H1 (cell line): ENCODE data around the gene TMEM45A. TPM values are rescaled to one million over a fixed set of nuclear protein-coding genes. Genes with fewer than 3 reads are reported as not detected.

Experiments used
- CTCF ChIA-PET: fragments of 300-600 bp; sonication (Branson Sonifier 250); formaldehyde crosslinking; loops from one replicate; lab custom pipeline; 2021; ENCODE audit not compliant: partially characterized antibody; lab: Charles Lee
- POLR2A ChIA-PET: fragments of 300-600 bp; sonication (Branson Sonifier 250); formaldehyde crosslinking; loops from one replicate; lab custom pipeline; 2021; ENCODE audit warnings: inconsistent platforms; ENCODE audit not compliant: partially characterized antibody; lab: Charles Lee
- DNase-seq, 2 experiments: peaks; one replicate each; pipeline versions ENCODE4 v3.0.0 to v3.0.0-alpha.2; 2010 to 2022; ENCODE audit warnings: low spot score in 2 of 2, low read depth in 1 of 2, mixed read lengths in 1 of 2
- FAIRE-seq: peaks from 2 replicates; lab custom pipeline; 2011; peaks lifted over from hg19 to GRCh38; lab: Jason Lieb, UNC
- H2AFZ ChIP-seq: 2 replicates; pipeline ENCODE4 v1.8.1; 2012; ENCODE audit warnings: low read length, inconsistent platforms
- H2AK5ac ChIP-seq: 2 replicates; pipeline ENCODE4 v1.6.1; 2013; ENCODE audit warnings: low read depth, low read length
- H2BK120ac ChIP-seq: replicated peaks from 2 replicates; pipeline ENCODE3; 2013; ENCODE audit warnings: low read depth, low read length, inconsistent platforms
- H2BK12ac ChIP-seq: 2 replicates; pipeline ENCODE4 v1.6.1; 2013; ENCODE audit warnings: low read depth, low read length
- H2BK15ac ChIP-seq: 2 replicates; pipeline ENCODE4 v1.6.1; 2013; ENCODE audit warnings: low read length
- H2BK20ac ChIP-seq: 2 replicates; pipeline ENCODE4 v1.6.1; 2013; ENCODE audit warnings: low read length
- H2BK5ac ChIP-seq: 2 replicates; pipeline ENCODE4 v1.6.1; 2013; ENCODE audit warnings: low read depth, low read length
- H3K14ac ChIP-seq: 2 replicates; pipeline ENCODE4 v1.6.1; 2013; ENCODE audit warnings: inconsistent platforms; ENCODE audit not compliant: insufficient read length
- H3K18ac ChIP-seq: 2 replicates; pipeline ENCODE4 v1.6.1; 2013; ENCODE audit warnings: low read length; ENCODE audit errors: extremely low read depth
- H3K23ac ChIP-seq: 2 replicates; pipeline ENCODE4 v1.6.1; 2013; ENCODE audit warnings: inconsistent platforms; ENCODE audit not compliant: insufficient read length
- H3K23me2 ChIP-seq: 2 replicates; pipeline ENCODE4 v1.6.1; 2013; ENCODE audit warnings: low read depth, low read length
- H3K27ac ChIP-seq: 2 replicates; pipeline ENCODE4 v1.6.1; 2011; ENCODE audit warnings: low read depth, low read length, inconsistent platforms
- H3K27me3 ChIP-seq, 4 experiments: replicated peaks in 1 of 4; 1 replicate in 1 of 4; 2 replicates in 3 of 4; pipeline versions ENCODE4 v1.6.1 to v1.8.1; 2011 to 2013; ENCODE audit warnings: low read length in 3 of 4, mild to moderate bottlenecking in 3 of 4, inconsistent platforms in 2 of 4, mixed read lengths in 2 of 4, moderate library complexity in 1 of 4; ENCODE audit not compliant: control insufficient read depth in 3 of 4, insufficient read depth in 3 of 4; ENCODE audit errors: extremely low read depth in 1 of 4
- H3K36me3 ChIP-seq, 4 experiments: 2 replicates each; pipeline versions ENCODE4 v1.6.1 to v1.8.1; 2011 to 2013; ENCODE audit warnings: mild to moderate bottlenecking in 4 of 4, low read length in 3 of 4, moderate library complexity in 2 of 4, control low read depth in 1 of 4, inconsistent platforms in 1 of 4; ENCODE audit not compliant: insufficient read depth in 4 of 4, control insufficient read depth in 2 of 4
- H3K4ac ChIP-seq: replicated peaks from 2 replicates; pipeline ENCODE3; 2013; ENCODE audit warnings: low read length, low read depth, mixed read lengths, inconsistent platforms; ENCODE audit not compliant: insufficient read length
- H3K4me1 ChIP-seq, 4 experiments: replicated peaks in 1 of 4; 1 replicate in 1 of 4; 2 replicates in 3 of 4; pipeline versions ENCODE4 v1.6.1 to v1.8.1; 2011 to 2013; ENCODE audit warnings: low read length in 3 of 4, inconsistent platforms in 2 of 4, mixed read lengths in 1 of 4; ENCODE audit not compliant: insufficient read depth in 4 of 4, control insufficient read depth in 3 of 4
- H3K4me2 ChIP-seq, 2 experiments: 2 replicates each; pipeline versions ENCODE4 v1.6.1 to v1.8.1; 2011 to 2013; ENCODE audit warnings: low read depth in 2 of 2, low read length in 2 of 2, control low read depth in 1 of 2, inconsistent platforms in 1 of 2, mild to moderate bottlenecking in 1 of 2; ENCODE audit not compliant: insufficient read depth in 1 of 2
- H3K4me3 ChIP-seq, 4 experiments: fragments of 200-600, 300-600 bp in 1 of 4; sonication (generic), shearing (Covaris generic), sonication (Bioruptor Twin) in 1 of 4; 2 replicates each; pipeline versions ENCODE4 v1.5.1 to v1.8.1; 2011 to 2016; ENCODE audit warnings: low read length in 4 of 4, low read depth in 3 of 4, control low read depth in 2 of 4, inconsistent platforms in 2 of 4, mild to moderate bottlenecking in 2 of 4, mixed read lengths in 1 of 4, moderate library complexity in 1 of 4; ENCODE audit not compliant: insufficient read depth in 2 of 4; ENCODE audit errors: extremely low read depth in 1 of 4
- H3K56ac ChIP-seq: replicated peaks from 2 replicates; pipeline ENCODE3; 2013; ENCODE audit warnings: low read depth, mild to moderate bottlenecking, mixed read lengths, low read length, inconsistent platforms; ENCODE audit not compliant: insufficient read length
- H3K79me1 ChIP-seq: 2 replicates; pipeline ENCODE4 v1.6.1; 2013; ENCODE audit warnings: low read depth, low read length, control low read depth
- H3K79me2 ChIP-seq, 2 experiments: 2 replicates each; pipeline versions ENCODE4 v1.6.1 to v1.8.1; 2012 to 2013; ENCODE audit warnings: low read length in 2 of 2, mild to moderate bottlenecking in 2 of 2, inconsistent platforms in 1 of 2; ENCODE audit not compliant: insufficient read depth in 2 of 2, control insufficient read depth in 1 of 2
- H3K9ac ChIP-seq, 4 experiments: replicated peaks in 1 of 4; 1 replicate in 1 of 4; 2 replicates in 3 of 4; pipeline versions ENCODE4 v1.6.1 to v1.8.1; 2011 to 2013; ENCODE audit warnings: low read depth in 3 of 4, low read length in 3 of 4, control low read depth in 2 of 4, mild to moderate bottlenecking in 2 of 4, moderate library complexity in 2 of 4, inconsistent platforms in 1 of 4; ENCODE audit errors: extremely low read depth in 1 of 4
- H3K9me3 ChIP-seq, 2 experiments: 2 replicates each; pipeline versions ENCODE4 v1.6.1 to v1.8.1; 2012 to 2013; ENCODE audit warnings: mild to moderate bottlenecking in 2 of 2, moderate library complexity in 2 of 2, control low read depth in 1 of 2, inconsistent platforms in 1 of 2, low read depth in 1 of 2, low read length in 1 of 2, mixed read lengths in 1 of 2; ENCODE audit not compliant: insufficient read depth in 2 of 2
- H4K20me1 ChIP-seq, 2 experiments: replicated peaks in 1 of 2; 2 replicates each; pipeline versions ENCODE3 to v1.8.1; 2011 to 2013; ENCODE audit warnings: inconsistent platforms in 2 of 2, low read length in 2 of 2, mild to moderate bottlenecking in 1 of 2; ENCODE audit not compliant: insufficient read depth in 2 of 2, control insufficient read depth in 1 of 2
- H4K5ac ChIP-seq: 2 replicates; pipeline ENCODE4 v1.6.1; 2013; ENCODE audit warnings: low read length, low read depth, mixed read lengths, inconsistent platforms; ENCODE audit not compliant: insufficient read length
- H4K8ac ChIP-seq: 2 replicates; pipeline ENCODE4 v1.8.0; 2013; ENCODE audit warnings: mild to moderate bottlenecking, moderate library complexity, low read length, inconsistent platforms; ENCODE audit not compliant: insufficient read depth; ENCODE audit errors: extremely low read depth
- H4K91ac ChIP-seq: replicated peaks from 2 replicates; pipeline ENCODE3; 2013; ENCODE audit warnings: low read length, mixed read lengths, inconsistent platforms; ENCODE audit not compliant: insufficient read length
- POLR2A ChIP-seq, 2 experiments: IDR thresholded peaks; 1 replicate in 1 of 2; 2 replicates in 1 of 2; pipeline ENCODE4 v1.6.1; 2011; ENCODE audit warnings: low read depth in 2 of 2, low read length in 2 of 2, mild to moderate bottlenecking in 2 of 2; ENCODE audit errors: control extremely low read depth in 1 of 2
- RAD21 ChIP-seq, 2 experiments: IDR thresholded peaks in 1 of 2; conservative IDR thresholded peaks in 1 of 2; 2 replicates each; pipeline ENCODE4 v1.6.1; 2011; ENCODE audit warnings: low read depth in 2 of 2, low read length in 2 of 2, improper control_type of control experiment in 1 of 2, inconsistent platforms in 1 of 2, mild to moderate bottlenecking in 1 of 2, moderate library complexity in 1 of 2
- TAF1 ChIP-seq: IDR thresholded peaks from 2 replicates; pipeline ENCODE4 v1.6.1; 2011; ENCODE audit warnings: mild to moderate bottlenecking, low read depth, low read length
- WGBS, 2 experiments: shearing (Covaris generic) in 1 of 2; methylation state at CpG; one replicate each; pipeline versions ENCODE4 v1.1.6 to v1.1.7; 2013 to 2015; ENCODE audit warnings: low lambda C conversion rate in 2 of 2, mixed read lengths in 2 of 2, inconsistent platforms in 1 of 2, low coverage in 1 of 2, missing lambda C conversion rate in 1 of 2; ENCODE audit not compliant: insufficient replicate concordance in 2 of 2, insufficient coverage in 1 of 2, insufficient read length in 1 of 2; ENCODE audit errors: extremely low coverage in 1 of 2, missing lambda C conversion rate in 1 of 2; 5-methylcytosine and 5-hydroxymethylcytosine counted together
- polyA plus RNA-seq, 7 experiments: library from polyadenylated mRNA; depleted of rRNA in 3 of 7; stranded (reverse) in 5 of 7; unstranded in 2 of 7; fragments of >200 nt in 5 of 7; fragments of 200-250 nt in 2 of 7; gene quantifications; 1 replicate in 5 of 7; 2 replicates in 1 of 7; 4 replicates in 1 of 7; pipeline versions ENCODE4 v1.2.1 to v1.2.3, GENCODE V29; 2011 to 2013; ENCODE audit warnings: missing spikeins in 2 of 7, mixed read lengths in 2 of 7
- total RNA-seq: library from RNA; stranded (reverse); fragmentation: NEBNext Ultra II Directional; extraction: Animal tissue kit (Norgen Biotek cat#: 25700); gene quantifications from 2 replicates; pipeline ENCODE4 v1.2.1, GENCODE V29; 2021
- TF ChIP-seq, protein P1 (sequence below), 3 experiments: IDR thresholded peaks; 1 replicate in 2 of 3; 2 replicates in 1 of 3; pipeline versions ENCODE4 v1.5.1 to v1.6.1; 2011; ENCODE audit warnings: low read length in 3 of 3, mild to moderate bottlenecking in 3 of 3, inconsistent platforms in 2 of 3, low read depth in 1 of 3, moderate library complexity in 1 of 3; ENCODE audit not compliant: insufficient read depth in 1 of 3; ENCODE audit errors: control extremely low read depth in 1 of 3

The TMEM45A gene
- total and polyA plus RNA-seq, 2 of the 8 experiments (the other 6 are each of a cell fraction or from before 2014, with no cell fraction given) = 12.9 to 14.2 TPM

DNA sequence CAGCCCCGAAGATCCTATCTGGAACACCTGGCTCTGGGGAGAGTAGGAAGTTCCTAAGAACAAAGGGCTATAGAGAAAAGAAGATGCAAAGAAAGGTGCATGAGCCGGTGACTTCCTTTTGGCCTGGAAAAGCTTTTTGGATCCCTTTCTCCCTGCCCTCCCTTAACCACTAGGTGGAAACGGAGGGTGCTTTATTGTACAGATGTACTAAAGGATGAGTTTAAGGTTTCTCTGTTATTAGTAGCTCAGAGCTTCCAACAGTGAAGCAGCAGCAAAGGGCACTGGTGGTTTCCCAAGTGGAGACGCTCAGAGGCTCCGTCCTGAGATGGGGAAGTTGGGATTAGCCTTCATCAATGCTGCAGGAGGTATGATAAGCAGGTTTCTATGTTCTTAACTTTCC is 111.0 kb downstream of the TMEM45A start:
- Histone ChIP-seq H3K4me1 (peaks cover 0 to 2% (median 2%) of the 10 kb centered on the region in 4 experiments; a peak in 4 of 7 replicates), H3K79me2 (no peaks in the 10 kb centered on the region), H2AFZ (peak overlapping the region; percentile 93), H2AK5ac (no peak overlapping the region), H4K91ac (no peak overlapping the region), H2BK5ac (no peak overlapping the region), H3K14ac (no peak overlapping the region), H3K18ac (no peak overlapping the region), H3K4me3 (no peak overlapping the region), H3K23ac (no peak overlapping the region), H3K27me3 (no peaks in the 10 kb centered on the region), H4K8ac (no peak overlapping the region), H3K56ac (no peak overlapping the region), H3K9ac (no peak overlapping the region), H3K4ac (no peak overlapping the region), H2BK12ac (no peak overlapping the region), H3K23me2 (no peaks in the 10 kb centered on the region), H3K27ac (no peak overlapping the region), H2BK120ac (no peak overlapping the region), H3K36me3 (no peaks in the 10 kb centered on the region), H4K20me1 (no peaks in the 10 kb centered on the region), H3K9me3 (peaks cover 0 to 3% of the 10 kb centered on the region in 2 experiments; a peak in 1 of 4 replicates), H2BK15ac (no peak overlapping the region), H3K79me1 (no peaks in the 10 kb centered on the region), H2BK20ac (no peak overlapping the region), H4K5ac (no peak overlapping the region), H3K4me2 (no peak overlapping the region)
- FAIRE-seq (peak; percentile 68), DNase-seq (no peak)
- ChIA-PET POLR2A (interaction anchor here (0.7 kb wide), 1 partner anchor 202 kb away, joined by 3 read pairs; the partner anchor contains the start of genes LNP1 and TOMM70), CTCF (interaction anchor here (0.6 to 7.7 kb wide), 16 partner anchors 13 to 921 kb away, joined by 3 to 62 read pairs (median 3); no protein-coding TSS in a partner anchor)
- 62% methylated on average over 5 of the region's 5 CpGs; no CpG with 5 or more reads in 1 of the 2 experiments for WGBS, 2 experiments
- TF ChIP-seq RAD21 (IDR thresholded peaks at IDR 0.05 in 1 of 2, conservative IDR thresholded peaks at IDR 0.05 in 1 of 2; ENCODE audit: low read depth in 2 of 2, low read length in 2 of 2) (peak; percentile 50 to 59), POLR2A (IDR thresholded peaks at IDR 0.05; ENCODE audit: control extremely low read depth in 1 of 2, low read depth in 2 of 2, low read length in 2 of 2) (no peak), TAF1 (no peak)
- TF ChIP-seq, protein P1, sequence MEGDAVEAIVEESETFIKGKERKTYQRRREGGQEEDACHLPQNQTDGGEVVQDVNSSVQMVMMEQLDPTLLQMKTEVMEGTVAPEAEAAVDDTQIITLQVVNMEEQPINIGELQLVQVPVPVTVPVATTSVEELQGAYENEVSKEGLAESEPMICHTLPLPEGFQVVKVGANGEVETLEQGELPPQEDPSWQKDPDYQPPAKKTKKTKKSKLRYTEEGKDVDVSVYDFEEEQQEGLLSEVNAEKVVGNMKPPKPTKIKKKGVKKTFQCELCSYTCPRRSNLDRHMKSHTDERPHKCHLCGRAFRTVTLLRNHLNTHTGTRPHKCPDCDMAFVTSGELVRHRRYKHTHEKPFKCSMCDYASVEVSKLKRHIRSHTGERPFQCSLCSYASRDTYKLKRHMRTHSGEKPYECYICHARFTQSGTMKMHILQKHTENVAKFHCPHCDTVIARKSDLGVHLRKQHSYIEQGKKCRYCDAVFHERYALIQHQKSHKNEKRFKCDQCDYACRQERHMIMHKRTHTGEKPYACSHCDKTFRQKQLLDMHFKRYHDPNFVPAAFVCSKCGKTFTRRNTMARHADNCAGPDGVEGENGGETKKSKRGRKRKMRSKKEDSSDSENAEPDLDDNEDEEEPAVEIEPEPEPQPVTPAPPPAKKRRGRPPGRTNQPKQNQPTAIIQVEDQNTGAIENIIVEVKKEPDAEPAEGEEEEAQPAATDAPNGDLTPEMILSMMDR (IDR thresholded peaks at IDR 0.05; ENCODE audit: control extremely low read depth in 1 of 3, insufficient read depth in 1 of 3, low read depth in 1 of 3, low read length in 3 of 3) = peak in 2 of 3 experiments; percentile 30 to 57; a peak in 2 of 4 replicates
